Body of pancreas (tissue), 4 donors: Measurements from ENCODE around the gene SLCO2B1.

Experiments
- CTCF ChIP-seq, 7 experiments: fragments of 450-650 bp in 4 of 7; fragments of 200-600 bp in 3 of 7; sonication (generic) in 3 of 7; IDR thresholded peaks; one replicate each; pipeline ENCODE4 v1.5.1; 2016 to 2019; ENCODE audit warnings: antibody characterized with exemption in 7 of 7
- POLR2A ChIP-seq, 3 donors: fragments of 450-650 bp; IDR thresholded peaks; one replicate each; pipeline ENCODE4 v1.6.1; 2016; ENCODE audit warnings: antibody characterized with exemption in 3 of 3, mild to moderate bottlenecking in 2 of 3

- TF ChIP-seq CTCF (IDR thresholded peaks at IDR 0.05), result no peak
- no peak for TF ChIP-seq POLR2A (IDR thresholded peaks at IDR 0.05)
Observed at GRCh38 chr11:75201771-75202170, 50.9 kb downstream of the SLCO2B1 start.
